Measurements from ENCODE around the gene SLC9A9. TPM values are rescaled to one million over a fixed set of nuclear protein-coding genes. Genes with fewer than 3 reads are reported as not detected.

The SLC9A9 gene
- total and polyA plus RNA-seq, 4 donors: 3.3 to 15.0 (median 6.1) TPM

- TF ChIP-seq ZBTB33 (IDR thresholded peaks at IDR 0.05): no peak
These were observed 445.7 kb downstream of the SLC9A9 start (continued) for GRCh38 chr3:143402602-143403001.

GRCh38 chr3:143396790-143397189 is 451.5 kb downstream of the SLC9A9 start:
- no peak for TF ChIP-seq EGR1 (IDR thresholded peaks at IDR 0.05; ENCODE audit: low read depth in 2 of 2)
- TF ChIP-seq JUND (IDR thresholded peaks at IDR 0.05): no peak
- TF ChIP-seq RXRA (IDR thresholded peaks at IDR 0.05): no peak
- no peak for TF ChIP-seq CTCF (IDR thresholded peaks at IDR 0.05; ENCODE audit: low read depth, low read length, missing input control)
- 88% methylated on average over 1 of the region's 1 CpG for WGBS
- no peak for DNase-seq (ENCODE audit: low spot score)
- no peak overlapping the region for H3K9ac ChIP-seq (ENCODE audit: low read depth in 1 of 2, low read length in 2 of 2)
- no peaks in the 10 kb centered on the region for H3K4me1 ChIP-seq (ENCODE audit: control insufficient read depth in 4 of 4, insufficient read depth in 4 of 4, low read length in 3 of 4)
- no peak overlapping the region for H3K4me3 ChIP-seq (ENCODE audit: low read depth in 1 of 3, low read length in 3 of 3)
- peaks cover 0 to 4% (median 0%) of the 10 kb centered on the region in 4 donors for H3K27me3 ChIP-seq (ENCODE audit: control insufficient read depth in 4 of 4, insufficient read depth in 4 of 4, low read length in 3 of 4)
- H3K36me3 ChIP-seq (ENCODE audit: control insufficient read depth in 4 of 4, insufficient read depth in 3 of 4, low read depth in 1 of 4, low read length in 3 of 4): no peaks in the 10 kb centered on the region
- no peak overlapping the region for H3K27ac ChIP-seq (ENCODE audit: low read depth in 1 of 2, low read length in 2 of 2)
- no peaks in the 10 kb centered on the region for H3K9me3 ChIP-seq (ENCODE audit: control insufficient read depth in 4 of 4, low read length in 3 of 4)

GRCh38 chr3:143389388-143389787 is 458.9 kb downstream of the SLC9A9 start:
- Histone ChIP-seq H3K9ac (ENCODE audit: low read depth in 1 of 2, low read length in 2 of 2) (no peak overlapping the region), H3K4me1 (ENCODE audit: control insufficient read depth in 4 of 4, insufficient read depth in 4 of 4, low read length in 3 of 4) (no peaks in the 10 kb centered on the region), H3K27ac (ENCODE audit: low read depth in 1 of 2, low read length in 2 of 2) (no peak overlapping the region), H3K9me3 (ENCODE audit: control insufficient read depth in 4 of 4, low read length in 3 of 4) (no peaks in the 10 kb centered on the region), H3K36me3 (ENCODE audit: control insufficient read depth in 4 of 4, insufficient read depth in 3 of 4, low read depth in 1 of 4, low read length in 3 of 4) (no peaks in the 10 kb centered on the region), H3K4me3 (ENCODE audit: low read depth in 1 of 3, low read length in 3 of 3) (no peak overlapping the region), H3K27me3 (ENCODE audit: control insufficient read depth in 4 of 4, insufficient read depth in 4 of 4, low read length in 3 of 4) (no peaks in the 10 kb centered on the region)
- no peak for DNase-seq (ENCODE audit: low spot score)
- no peak for TF ChIP-seq CTCF (IDR thresholded peaks at IDR 0.05; ENCODE audit: low read depth, low read length, missing input control)
- no peak for TF ChIP-seq EGR1 (IDR thresholded peaks at IDR 0.05; ENCODE audit: low read depth in 2 of 2)
- TF ChIP-seq NR2F2 (IDR thresholded peaks at IDR 0.05): no peak
- no peak for TF ChIP-seq RXRA (IDR thresholded peaks at IDR 0.05)
- no peak for TF ChIP-seq MAX (IDR thresholded peaks at IDR 0.05)
- TF ChIP-seq ATF3 (IDR thresholded peaks at IDR 0.05): no peak
- TF ChIP-seq GABPA (IDR thresholded peaks at IDR 0.05 in 1 of 2, conservative IDR thresholded peaks at IDR 0.05 in 1 of 2): no peak
- no peak for TF ChIP-seq ZBTB33 (IDR thresholded peaks at IDR 0.05)
- no peak for TF ChIP-seq HNF4A (conservative IDR thresholded peaks at IDR 0.05)
- no peak for TF ChIP-seq RAD21 (IDR thresholded peaks at IDR 0.05)
- TF ChIP-seq HNF4G (IDR thresholded peaks at IDR 0.05): no peak
- TF ChIP-seq YY1 (IDR thresholded peaks at IDR 0.05): no peak
- no peak for TF ChIP-seq FOXA2 (IDR thresholded peaks at IDR 0.05)
- TF ChIP-seq TAF1 (conservative IDR thresholded peaks at IDR 0.05): no peak
- no peak for TF ChIP-seq JUND (IDR thresholded peaks at IDR 0.05)
- WGBS: 82% methylated on average over 2 of the region's 2 CpGs
